Measurements from ENCODE around the gene TBC1D16.

TBC1D16 gene

GRCh38 chr17:79920751-79921410 is 114.8 kb downstream of the TBC1D16 start:
- DNase-seq (ENCODE audit: low read depth in 2 of 2) = no peak
- no peak for TF ChIP-seq CTCF (IDR thresholded peaks at IDR 0.05; ENCODE audit: low read depth, low read length)
- H3K4me3 ChIP-seq (replicated peaks in 1 of 2; ENCODE audit: low read depth in 2 of 2, low read length in 2 of 2) = no peak overlapping the region

GRCh38 chr17:79919862-79920720 is 115.6 kb downstream of the TBC1D16 start:
- TF ChIP-seq CTCF (IDR thresholded peaks at IDR 0.05; ENCODE audit: low read depth, low read length) = no peak
- no peak for DNase-seq (ENCODE audit: low read depth in 2 of 2)
- no peak overlapping the region for H3K4me3 ChIP-seq (replicated peaks in 1 of 2; ENCODE audit: low read depth in 2 of 2, low read length in 2 of 2)

GRCh38 chr17:79919164-79919585 is 116.5 kb downstream of the TBC1D16 start:
- peak in 1 of 2 donors; percentile 55 for DNase-seq (ENCODE audit: low read depth in 2 of 2)
- TF ChIP-seq CTCF (IDR thresholded peaks at IDR 0.05; ENCODE audit: low read depth, low read length) = no peak
- no peak overlapping the region for H3K4me3 ChIP-seq (replicated peaks in 1 of 2; ENCODE audit: low read depth in 2 of 2, low read length in 2 of 2)

- DNase-seq (ENCODE audit: low read depth in 2 of 2) = no peak
- no peak for TF ChIP-seq CTCF (IDR thresholded peaks at IDR 0.05; ENCODE audit: low read depth, low read length)
- no peak overlapping the region for H3K4me3 ChIP-seq (replicated peaks in 1 of 2; ENCODE audit: low read depth in 2 of 2, low read length in 2 of 2)
Measured at GRCh38 chr17:79918581-79919163, 117.0 kb downstream of the TBC1D16 start.

- TF ChIP-seq CTCF (IDR thresholded peaks at IDR 0.05; ENCODE audit: low read depth, low read length) = no peak
- DNase-seq (ENCODE audit: low read depth in 2 of 2) = no peak
- H3K4me3 ChIP-seq (replicated peaks in 1 of 2; ENCODE audit: low read depth in 2 of 2, low read length in 2 of 2) = no peak overlapping the region
Measured at GRCh38 chr17:79917902-79918484, 117.7 kb downstream of the TBC1D16 start.

- DNase-seq (ENCODE audit: low read depth in 2 of 2) = no peak
- no peak overlapping the region for H3K4me3 ChIP-seq (replicated peaks in 1 of 2; ENCODE audit: low read depth in 2 of 2, low read length in 2 of 2)
- TF ChIP-seq CTCF (IDR thresholded peaks at IDR 0.05; ENCODE audit: low read depth, low read length) = no peak
Measured at GRCh38 chr17:79916991-79917901, 118.4 kb downstream of the TBC1D16 start.
